Transverse colon (tissue), 4 donors: Measurements from ENCODE around the gene GMDS.

Experiments used
- EP300 ChIP-seq: sonication (generic); formaldehyde crosslinking; IDR thresholded peaks from one replicate; pipeline ENCODE4 v1.6.1; 2017; ENCODE audit warnings: antibody characterized with exemption, low read depth
- POLR2A ChIP-seq: fragments of 450-650 bp; IDR thresholded peaks from one replicate; pipeline ENCODE4 v1.6.1; 2016; ENCODE audit warnings: antibody characterized with exemption, mild to moderate bottlenecking, moderate library complexity
- POLR2AphosphoS5 ChIP-seq, 3 donors: sonication (generic); formaldehyde crosslinking; IDR thresholded peaks; one replicate each; pipeline ENCODE4 v1.6.1; 2016; ENCODE audit warnings: antibody characterized with exemption in 3 of 3
- TF ChIP-seq, protein P1 (sequence below), 5 experiments: fragments of 200-600 bp in 3 of 5; fragments of 450-650 bp in 2 of 5; sonication (generic) in 3 of 5; IDR thresholded peaks; 1 replicate in 2 of 5; 2 replicates in 3 of 5; pipeline ENCODE4 v1.5.1; 2016 to 2017; ENCODE audit warnings: antibody characterized with exemption in 5 of 5, inconsistent platforms in 3 of 5, mild to moderate bottlenecking in 2 of 5, moderate library complexity in 1 of 5

- TF ChIP-seq, protein P1, sequence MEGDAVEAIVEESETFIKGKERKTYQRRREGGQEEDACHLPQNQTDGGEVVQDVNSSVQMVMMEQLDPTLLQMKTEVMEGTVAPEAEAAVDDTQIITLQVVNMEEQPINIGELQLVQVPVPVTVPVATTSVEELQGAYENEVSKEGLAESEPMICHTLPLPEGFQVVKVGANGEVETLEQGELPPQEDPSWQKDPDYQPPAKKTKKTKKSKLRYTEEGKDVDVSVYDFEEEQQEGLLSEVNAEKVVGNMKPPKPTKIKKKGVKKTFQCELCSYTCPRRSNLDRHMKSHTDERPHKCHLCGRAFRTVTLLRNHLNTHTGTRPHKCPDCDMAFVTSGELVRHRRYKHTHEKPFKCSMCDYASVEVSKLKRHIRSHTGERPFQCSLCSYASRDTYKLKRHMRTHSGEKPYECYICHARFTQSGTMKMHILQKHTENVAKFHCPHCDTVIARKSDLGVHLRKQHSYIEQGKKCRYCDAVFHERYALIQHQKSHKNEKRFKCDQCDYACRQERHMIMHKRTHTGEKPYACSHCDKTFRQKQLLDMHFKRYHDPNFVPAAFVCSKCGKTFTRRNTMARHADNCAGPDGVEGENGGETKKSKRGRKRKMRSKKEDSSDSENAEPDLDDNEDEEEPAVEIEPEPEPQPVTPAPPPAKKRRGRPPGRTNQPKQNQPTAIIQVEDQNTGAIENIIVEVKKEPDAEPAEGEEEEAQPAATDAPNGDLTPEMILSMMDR (IDR thresholded peaks at IDR 0.05), result no peak
- TF ChIP-seq POLR2A, result no peak
- no peak for TF ChIP-seq POLR2AphosphoS5 (IDR thresholded peaks at IDR 0.05)
- TF ChIP-seq EP300, result no peak
These were observed 128.0 kb downstream of the GMDS start for GRCh38 chr6:2117447-2117846.
